DMS114 treated with DMSO at 0.1 percent for 48 hours (cell line): ENCODE measurements around the gene TAAR1.
"Not testable (repeated sequence)": the region's sequence is repeated elsewhere in the genome, so short reads cannot be mapped to it uniquely, and the experiment has no call there.

Source experiments
- DNase-seq: peaks from one replicate; lab custom pipeline; 2025; ENCODE audit not compliant: unreplicated experiment; lab: John Stamatoyannopoulos, UW

TAAR1 gene

GRCh38 chr6:132663661-132664060 is 4.7 kb upstream of the TAAR1 start:
- DNase-seq, result no peak

- DNase-seq, result no peak
Measured at GRCh38 chr6:132661906-132662305, 2.9 kb upstream of the TAAR1 start.

GRCh38 chr6:132651062-132651461 is 7.9 kb downstream of the TAAR1 start:
- DNase-seq, result no peak

GRCh38 chr6:132650429-132650828 is 8.6 kb downstream of the TAAR1 start:
- DNase-seq, result no peak

GRCh38 chr6:132648828-132649227 is 10.2 kb downstream of the TAAR1 start:
- no peak for DNase-seq

- no peak for DNase-seq
Measured at GRCh38 chr6:132648356-132648755, 10.6 kb downstream of the TAAR1 start.

GRCh38 chr6:132643547-132643946 is 15.4 kb downstream of the TAAR1 start:
- no peak for DNase-seq

GRCh38 chr6:132637135-132637534 is 21.8 kb downstream of the TAAR1 start:
- not testable (repeated sequence) for DNase-seq

- DNase-seq, result not testable (repeated sequence)
Measured at GRCh38 chr6:132635906-132636305, 23.1 kb downstream of the TAAR1 start.

- not testable (repeated sequence) for DNase-seq
Measured at GRCh38 chr6:132635288-132635687, 23.7 kb downstream of the TAAR1 start.

- no peak for DNase-seq
Measured at GRCh38 chr6:132634796-132635195, 24.2 kb downstream of the TAAR1 start.

GRCh38 chr6:132633362-132633761 is 25.6 kb downstream of the TAAR1 start:
- DNase-seq, result no peak

GRCh38 chr6:132624175-132624574 is 34.8 kb downstream of the TAAR1 start, which contains the start of gene TAAR2:
Gene TAAR2 (minus strand): TSS chr6:132624275. CDS start chr6:132624275, 0 bp downstream.
- no peak for DNase-seq

GRCh38 chr6:132623106-132623845 is 35.7 kb downstream of the TAAR1 start:
- no peak for DNase-seq

GRCh38 chr6:132616677-132617076 is 42.3 kb downstream of the TAAR1 start:
- DNase-seq, result no peak

- no peak for DNase-seq
Measured at GRCh38 chr6:132614554-132614953, 44.4 kb downstream of the TAAR1 start.

GRCh38 chr6:132612449-132613108 is 46.4 kb downstream of the TAAR1 start:
- no peak for DNase-seq

- no peak for DNase-seq
Measured at GRCh38 chr6:132611616-132612015, 47.4 kb downstream of the TAAR1 start.

GRCh38 chr6:132607544-132608233 is 51.3 kb downstream of the TAAR1 start:
- DNase-seq, result no peak

- no peak for DNase-seq
Measured at GRCh38 chr6:132604635-132605152, 54.3 kb downstream of the TAAR1 start.

- DNase-seq, result not testable (repeated sequence)
Measured at GRCh38 chr6:132600900-132601299, 58.1 kb downstream of the TAAR1 start.

- no peak for DNase-seq
Measured at GRCh38 chr6:132598473-132598872, 60.5 kb downstream of the TAAR1 start.
